Breast epithelium (tissue), 4 donors: ENCODE results near the gene PDSS2. TPM values are rescaled to one million over a fixed set of nuclear protein-coding genes. Genes with fewer than 3 reads are reported as not detected.

Experiments used
- DNase-seq, 2 donors: peaks; one replicate each; pipeline ENCODE4 v3.0.0-alpha.2; 2019; ENCODE audit warnings: low spot score in 2 of 2
- H3K27ac ChIP-seq, 2 donors: fragments of 200-600 bp; sonication (generic) in 1 of 2; one replicate each; pipeline ENCODE4 v1.5.1; 2016 to 2019; ENCODE audit warnings: mild to moderate bottlenecking in 1 of 2
- H3K27me3 ChIP-seq, 2 donors: fragments of 200-600 bp; sonication (generic) in 1 of 2; one replicate each; pipeline versions ENCODE4 v1.5.1 to v1.6.0; 2017 to 2019; ENCODE audit warnings: control low read depth in 1 of 2, mild to moderate bottlenecking in 1 of 2
- H3K36me3 ChIP-seq: fragments of 200-600 bp; one replicate; pipeline ENCODE4 v1.5.1; 2019
- H3K4me1 ChIP-seq, 2 donors: fragments of 200-600 bp; sonication (generic); one replicate each; pipeline ENCODE4 v1.5.1; 2016 to 2019; ENCODE audit warnings: control low read depth in 1 of 2
- H3K4me3 ChIP-seq, 3 donors: fragments of 200-600 bp; sonication (generic); 1 replicate in 2 of 3; 2 replicates in 1 of 3; pipeline ENCODE4 v1.5.1; 2016 to 2019; ENCODE audit warnings: mild to moderate bottlenecking in 3 of 3, moderate library complexity in 2 of 3
- H3K9me3 ChIP-seq, 2 donors: fragments of 200-600 bp; sonication (generic) in 1 of 2; one replicate each; pipeline ENCODE4 v1.5.1; 2016 to 2019; ENCODE audit warnings: control low read depth in 1 of 2
- CTCF ChIP-seq, 3 donors: fragments of 450-650 bp; IDR thresholded peaks; one replicate each; pipeline ENCODE4 v1.5.1; 2016 to 2017; ENCODE audit warnings: antibody characterized with exemption in 3 of 3, mild to moderate bottlenecking in 3 of 3, moderate library complexity in 3 of 3
- POLR2A ChIP-seq: fragments of 450-650 bp; IDR thresholded peaks from one replicate; pipeline ENCODE4 v1.6.1; 2016; ENCODE audit warnings: antibody characterized with exemption, mild to moderate bottlenecking, moderate library complexity
- POLR2AphosphoS5 ChIP-seq, 3 donors: sonication (generic); formaldehyde crosslinking; IDR thresholded peaks; one replicate each; pipeline ENCODE4 v1.6.1; 2017; ENCODE audit warnings: antibody characterized with exemption in 3 of 3
- intact Hi-C: fragments of 100-400 bp; cut with DNase I; formaldehyde crosslinking; loops from one replicate; pipeline ENCODE4 v1.15.1; 2023; ENCODE audit warnings: low total_unique reads
- total RNA-seq, 3 donors: library from RNA; depleted of rRNA; stranded (reverse); fragments of >200 nt; gene quantifications; one replicate each; pipeline ENCODE4 v1.1.0, GENCODE V29; 2016

PDSS2 gene
- total RNA-seq, 3 donors from 2014 or later = 6.9 to 13.5 (median 11.1) TPM

GRCh38 chr6:107267006-107267405, 192.4 kb downstream of the PDSS2 start:
- no peak for DNase-seq
- Histone ChIP-seq H3K4me3 (no peak overlapping the region), H3K27ac (no peak overlapping the region), H3K36me3 (no peaks in the 10 kb centered on the region), H3K9me3 (no peaks in the 10 kb centered on the region), H3K4me1 (peaks cover 0 to 4% of the 10 kb centered on the region in 2 donors), H3K27me3 (no peaks in the 10 kb centered on the region)
- TF ChIP-seq POLR2AphosphoS5 (IDR thresholded peaks at IDR 0.05) = no peak
- TF ChIP-seq CTCF (IDR thresholded peaks at IDR 0.05) = no peak
- no peak for TF ChIP-seq POLR2A
- intact Hi-C loops = no loop called here

- Histone ChIP-seq H3K9me3 (no peaks in the 10 kb centered on the region), H3K4me3 (no peak overlapping the region), H3K36me3 (no peaks in the 10 kb centered on the region), H3K4me1 (peaks cover 0 to 4% of the 10 kb centered on the region in 2 donors), H3K27me3 (no peaks in the 10 kb centered on the region), H3K27ac (no peak overlapping the region)
- no peak for DNase-seq
- intact Hi-C loops = no loop called here
- no peak for TF ChIP-seq CTCF (IDR thresholded peaks at IDR 0.05)
- no peak for TF ChIP-seq POLR2A
- no peak for TF ChIP-seq POLR2AphosphoS5 (IDR thresholded peaks at IDR 0.05)
Measured at GRCh38 chr6:107266563-107266962, 192.8 kb downstream of the PDSS2 start.

GRCh38 chr6:107264357-107264840, 195.0 kb downstream of the PDSS2 start:
- no peaks in the 10 kb centered on the region for H3K9me3 ChIP-seq
- intact Hi-C loops = no loop called here
- no peak for TF ChIP-seq POLR2AphosphoS5 (IDR thresholded peaks at IDR 0.05)
- TF ChIP-seq POLR2A = no peak
- TF ChIP-seq CTCF (IDR thresholded peaks at IDR 0.05) = no peak

GRCh38 chr6:107259951-107260350, 199.4 kb downstream of the PDSS2 start:
- Histone ChIP-seq H3K9me3 (no peaks in the 10 kb centered on the region), H3K4me1 (peaks cover 0 to 4% of the 10 kb centered on the region in 2 donors), H3K36me3 (no peaks in the 10 kb centered on the region), H3K27ac (no peak overlapping the region), H3K27me3 (no peaks in the 10 kb centered on the region), H3K4me3 (no peak overlapping the region)
- intact Hi-C loops = no loop called here
- no peak for DNase-seq
- TF ChIP-seq CTCF (IDR thresholded peaks at IDR 0.05) (no peak), POLR2AphosphoS5 (IDR thresholded peaks at IDR 0.05) (no peak), POLR2A (no peak)

More at GRCh38 chr6:107264357-107264840, 195.0 kb downstream of the PDSS2 start:
- H3K4me3 ChIP-seq = no peak overlapping the region
- H3K4me1 ChIP-seq = peaks cover 0 to 4% of the 10 kb centered on the region in 2 donors
- H3K27me3 ChIP-seq = no peaks in the 10 kb centered on the region
- H3K36me3 ChIP-seq = no peaks in the 10 kb centered on the region
- H3K27ac ChIP-seq = no peak overlapping the region
- no peak for DNase-seq

- Histone ChIP-seq H3K9me3 (no peaks in the 10 kb centered on the region), H3K4me3 (no peak overlapping the region), H3K27ac (peak overlapping the region in 1 of 2 donors; percentile 75), H3K27me3 (no peaks in the 10 kb centered on the region), H3K36me3 (no peaks in the 10 kb centered on the region), H3K4me1 (no peaks in the 10 kb centered on the region)
- DNase-seq = no peak
- no peak for TF ChIP-seq POLR2AphosphoS5 (IDR thresholded peaks at IDR 0.05)
- TF ChIP-seq POLR2A = no peak
- TF ChIP-seq CTCF (IDR thresholded peaks at IDR 0.05) = no peak
- intact Hi-C loops = no loop called here
Measured at GRCh38 chr6:107248147-107248546, 211.2 kb downstream of the PDSS2 start.
